MCF 10A (cell line): Measurements from ENCODE around the gene CYFIP1. TPM values are rescaled to one million over a fixed set of nuclear protein-coding genes. Genes with fewer than 3 reads are reported as not detected.

Experiments
- BruUV-seq: library from RNA; stranded (reverse); fragments of 400-500 nt; replicated peaks from 2 replicates; lab custom pipeline; 2021; lab: Mats Ljungman, UMichigan
- CTCF ChIA-PET: fragments of 300-600 bp; sonication (Branson Sonifier 250); formaldehyde crosslinking; extraction: SDS; loops from one replicate; lab custom pipeline; 2021; ENCODE audit warnings: antibody characterized with exemption, inconsistent platforms; lab: Yijun Ruan, JAX
- POLR2A ChIA-PET: fragments of 300-600, 350-650 bp; sonication (Branson Sonifier 250); formaldehyde crosslinking; extraction: SDS; loops from one replicate; lab custom pipeline; 2020; ENCODE audit warnings: antibody characterized with exemption, inconsistent platforms; lab: Yijun Ruan, JAX
- DNase-seq: peaks from one replicate; pipeline ENCODE4 v3.0.0-alpha.2; 2018; ENCODE audit not compliant: unreplicated experiment
- H3K27ac Mint-ChIP-seq: one replicate; pipeline ENCODE4 v1.8.0; 2022; ENCODE audit warnings: mild to moderate bottlenecking, low read depth, mixed read lengths; ENCODE audit not compliant: unreplicated experiment
- H3K27me3 Mint-ChIP-seq: one replicate; pipeline ENCODE4 v1.8.0; 2022; ENCODE audit warnings: mixed read lengths; ENCODE audit not compliant: insufficient read depth, unreplicated experiment
- H3K36me3 Mint-ChIP-seq: one replicate; pipeline ENCODE4 v1.8.0; 2022; ENCODE audit warnings: mild to moderate bottlenecking, moderate library complexity, mixed read lengths; ENCODE audit not compliant: insufficient read depth, unreplicated experiment
- H3K4me1 Mint-ChIP-seq: one replicate; pipeline ENCODE4 v1.8.0; 2022; ENCODE audit warnings: mixed read lengths; ENCODE audit not compliant: insufficient read depth, unreplicated experiment
- H3K4me3 Mint-ChIP-seq: one replicate; pipeline ENCODE4 v1.8.0; 2022; ENCODE audit warnings: mild to moderate bottlenecking, moderate library complexity, mixed read lengths; ENCODE audit not compliant: unreplicated experiment
- H3K9me3 Mint-ChIP-seq: one replicate; pipeline ENCODE4 v1.8.0; 2022; ENCODE audit warnings: mixed read lengths; ENCODE audit not compliant: unreplicated experiment
- CTCF ChIP-seq: fragments of 200-600 bp; IDR thresholded peaks from one replicate; pipeline ENCODE4 v1.8.0; 2022; ENCODE audit warnings: antibody characterized with exemption, mild to moderate bottlenecking; ENCODE audit not compliant: unreplicated experiment
- intact Hi-C: fragments of 100-400 bp; cut with micrococcal nuclease; formaldehyde crosslinking; loops from 2 replicates; pipeline ENCODE4 v1.14.1; 2022
- total RNA-seq: library from RNA; stranded (reverse); gene quantifications from 2 replicates; pipeline ENCODE4 v1.2.3, GENCODE V29; 2022

CYFIP1 gene
- total RNA-seq, 1 experiment from 2014 or later = 99.1 TPM

- no peaks in the 10 kb centered on the region for H3K4me1 Mint-ChIP-seq
- peaks cover 94% of the 10 kb centered on the region for H3K36me3 Mint-ChIP-seq
Measured at GRCh38 chr15:22911306-22911705, 68.9 kb downstream of the CYFIP1 start.

DNA sequence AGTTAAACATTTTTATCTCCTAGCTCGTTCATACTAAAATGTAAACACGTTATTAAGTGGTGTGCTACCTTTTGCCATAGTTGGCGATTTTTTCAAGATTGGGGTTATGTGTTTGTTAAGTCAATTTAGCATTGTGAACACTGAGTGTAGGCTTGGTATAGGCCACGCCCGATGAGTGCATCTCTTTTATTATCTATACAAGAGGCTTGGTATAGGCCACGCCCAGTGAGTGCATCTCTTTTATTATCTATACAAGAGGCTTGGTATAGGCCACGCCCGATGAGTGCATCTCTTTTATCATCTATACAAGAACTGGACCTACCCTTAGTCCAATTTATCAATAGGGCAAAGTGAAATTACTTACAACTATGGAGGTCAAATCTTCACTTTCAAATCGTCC lies 71.3 kb downstream of the CYFIP1 start:
- Mint-ChIP-seq H3K4me3 (no peak overlapping the region), H3K4me1 (no peaks in the 10 kb centered on the region), H3K9me3 (no peaks in the 10 kb centered on the region), H3K27ac (no peak overlapping the region), H3K27me3 (no peaks in the 10 kb centered on the region), H3K36me3 (peaks cover 95% of the 10 kb centered on the region)
- POLR2A ChIA-PET = no interaction called here
- no peak for TF ChIP-seq CTCF
- no TSS peak for BruUV-seq
- CTCF ChIA-PET = interaction anchor here (1.2 kb wide), 1 partner anchor 79 kb away, joined by 3 read pairs; no protein-coding TSS in a partner anchor
- intact Hi-C loops = no loop called here
- no peak for DNase-seq

More at GRCh38 chr15:22911306-22911705, 68.9 kb downstream of the CYFIP1 start:
- no TSS peak for BruUV-seq
- no peak for DNase-seq
- TF ChIP-seq CTCF = no peak
- ChIA-PET POLR2A (no interaction called here), CTCF (interaction anchor here (1.0 kb wide), 1 partner anchor 555 kb away, joined by 3 read pairs; no protein-coding TSS in a partner anchor)
- H3K9me3 Mint-ChIP-seq = no peaks in the 10 kb centered on the region
- no peaks in the 10 kb centered on the region for H3K27me3 Mint-ChIP-seq
- H3K27ac Mint-ChIP-seq = no peak overlapping the region
- intact Hi-C loops = no loop called here
- H3K4me3 Mint-ChIP-seq = no peak overlapping the region

DNA sequence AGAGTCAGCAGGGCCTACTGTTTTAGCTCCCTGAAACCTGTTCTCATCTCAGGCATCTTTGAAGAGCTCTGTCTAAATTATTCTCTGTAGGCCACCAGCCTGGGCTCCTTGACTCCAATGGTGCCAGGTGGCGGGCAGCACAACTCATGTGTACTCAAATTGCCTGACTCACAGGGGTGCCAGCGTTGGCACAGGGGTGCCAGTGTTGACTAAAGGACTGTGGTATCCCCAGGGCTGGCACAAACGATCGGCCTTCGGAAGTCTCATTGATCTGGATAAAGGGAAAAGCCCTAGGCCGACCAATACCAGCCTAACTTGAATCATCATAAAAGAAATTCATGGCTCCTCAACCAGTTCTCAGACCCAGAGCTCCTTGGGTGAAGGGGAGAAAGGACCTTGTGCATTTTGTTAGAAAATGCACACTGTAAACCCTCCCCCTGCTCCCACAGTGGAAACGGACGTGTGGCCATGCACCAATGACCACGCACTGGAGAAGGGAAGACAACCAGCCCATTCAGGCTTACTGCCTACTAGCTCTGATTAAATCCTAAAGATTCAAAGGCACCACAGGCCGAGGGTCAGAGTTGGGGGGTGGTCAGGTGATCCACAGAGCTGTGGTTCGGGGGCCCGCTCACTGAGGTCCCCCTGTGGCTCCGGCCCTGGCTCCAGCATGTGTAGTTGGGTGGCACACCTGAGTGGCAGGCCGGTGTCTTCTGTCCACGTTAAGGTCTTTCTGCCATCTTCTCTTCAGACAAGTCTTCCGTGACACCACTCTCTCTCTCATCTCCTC lies 72.8 kb downstream of the CYFIP1 start:
- Mint-ChIP-seq H3K27ac (no peak overlapping the region), H3K36me3 (peaks cover 91% of the 10 kb centered on the region), H3K9me3 (no peaks in the 10 kb centered on the region), H3K4me1 (no peaks in the 10 kb centered on the region), H3K4me3 (no peak overlapping the region), H3K27me3 (no peaks in the 10 kb centered on the region)
- ChIA-PET POLR2A (interaction anchor here (0.7 kb wide), 1 partner anchor 20 kb away, joined by 4 read pairs; no protein-coding TSS in a partner anchor), CTCF (interaction anchor here (0.6 to 1.2 kb wide), 3 partner anchors 43 to 80 kb away, joined by 3 to 5 read pairs (median 3); no protein-coding TSS in a partner anchor)
- no peak for DNase-seq
- no peak for TF ChIP-seq CTCF
- intact Hi-C loops = no loop called here
- no TSS peak for BruUV-seq

GRCh38 chr15:22904736-22905135 lies 75.4 kb downstream of the CYFIP1 start:
- Mint-ChIP-seq H3K27ac (no peak overlapping the region), H3K4me1 (no peaks in the 10 kb centered on the region), H3K4me3 (no peak overlapping the region), H3K9me3 (no peaks in the 10 kb centered on the region), H3K27me3 (no peaks in the 10 kb centered on the region), H3K36me3 (peaks cover 78% of the 10 kb centered on the region)
- CTCF ChIA-PET = no interaction called here
- TF ChIP-seq CTCF = no peak
- POLR2A ChIA-PET = no interaction called here
- no TSS peak for BruUV-seq
- intact Hi-C loops = no loop called here
- DNase-seq = no peak
